HFF-Myc (cell line): ENCODE results near the gene GSTA4.

Experiments used
- DNase-seq: peaks from one replicate; pipeline ENCODE4 v3.0.0-alpha.2; 2011; ENCODE audit warnings: low read depth; ENCODE audit errors: extremely low read depth
- H3K4me3 ChIP-seq: replicated peaks from 2 replicates; pipeline ENCODE4 v1.5.1; 2011; ENCODE audit warnings: low read depth, mild to moderate bottlenecking, control low read depth, low read length
- TF ChIP-seq, protein P1 (sequence below): IDR thresholded peaks from 2 replicates; pipeline ENCODE4 v1.5.1; 2012; ENCODE audit warnings: mild to moderate bottlenecking, low read depth, low read length, control low read depth; ENCODE audit errors: missing control alignments

The GSTA4 gene

DNA sequence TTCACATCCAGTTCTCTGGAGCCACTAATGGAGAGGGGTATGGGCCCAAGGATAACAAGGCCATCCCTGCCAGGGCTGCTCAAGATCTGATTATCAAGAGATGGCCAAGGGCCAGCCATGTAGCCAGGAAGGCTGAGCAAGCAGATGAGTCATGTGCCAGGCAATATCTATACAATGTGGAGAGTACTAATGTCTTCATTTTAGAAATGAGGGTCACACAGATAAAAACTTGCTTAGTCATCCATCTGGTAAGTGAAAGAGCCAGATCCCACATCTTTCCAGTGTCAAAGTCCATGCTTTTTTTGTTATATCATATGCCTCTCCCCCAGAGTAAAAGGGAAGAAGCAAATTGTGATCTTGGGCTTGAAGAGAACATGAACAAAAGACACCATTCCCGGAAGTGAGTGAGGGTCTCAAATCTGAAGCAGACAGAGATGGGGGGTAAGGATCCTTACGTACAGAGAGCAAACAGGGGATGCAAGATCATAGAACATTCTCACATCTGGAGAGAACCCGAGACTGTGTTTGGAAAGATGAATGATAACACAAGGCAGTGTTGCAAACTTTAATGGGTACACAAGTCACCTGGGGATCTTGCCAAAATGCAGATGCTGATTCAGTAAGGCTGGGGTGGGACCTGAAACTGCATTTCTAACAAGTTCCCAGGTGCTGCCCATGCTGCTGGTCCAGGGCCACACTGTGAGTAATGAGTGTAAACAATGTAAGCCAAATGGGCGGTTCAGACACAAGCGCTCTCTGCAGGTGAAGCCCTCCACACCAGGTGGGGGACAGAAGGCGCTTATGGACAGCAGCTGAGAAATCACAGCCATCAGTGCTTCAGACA, 65.5 kb downstream of the GSTA4 start:
- no peak overlapping the region for H3K4me3 ChIP-seq
- peak; percentile 30 for DNase-seq
- TF ChIP-seq, protein P1, sequence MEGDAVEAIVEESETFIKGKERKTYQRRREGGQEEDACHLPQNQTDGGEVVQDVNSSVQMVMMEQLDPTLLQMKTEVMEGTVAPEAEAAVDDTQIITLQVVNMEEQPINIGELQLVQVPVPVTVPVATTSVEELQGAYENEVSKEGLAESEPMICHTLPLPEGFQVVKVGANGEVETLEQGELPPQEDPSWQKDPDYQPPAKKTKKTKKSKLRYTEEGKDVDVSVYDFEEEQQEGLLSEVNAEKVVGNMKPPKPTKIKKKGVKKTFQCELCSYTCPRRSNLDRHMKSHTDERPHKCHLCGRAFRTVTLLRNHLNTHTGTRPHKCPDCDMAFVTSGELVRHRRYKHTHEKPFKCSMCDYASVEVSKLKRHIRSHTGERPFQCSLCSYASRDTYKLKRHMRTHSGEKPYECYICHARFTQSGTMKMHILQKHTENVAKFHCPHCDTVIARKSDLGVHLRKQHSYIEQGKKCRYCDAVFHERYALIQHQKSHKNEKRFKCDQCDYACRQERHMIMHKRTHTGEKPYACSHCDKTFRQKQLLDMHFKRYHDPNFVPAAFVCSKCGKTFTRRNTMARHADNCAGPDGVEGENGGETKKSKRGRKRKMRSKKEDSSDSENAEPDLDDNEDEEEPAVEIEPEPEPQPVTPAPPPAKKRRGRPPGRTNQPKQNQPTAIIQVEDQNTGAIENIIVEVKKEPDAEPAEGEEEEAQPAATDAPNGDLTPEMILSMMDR, result no peak
